ENCODE results near the gene NTM.

Gene NTM

GRCh38 chr11:131874070-131874469 is 503.7 kb downstream of the NTM start:
- DNase-seq, result no peak

DNA sequence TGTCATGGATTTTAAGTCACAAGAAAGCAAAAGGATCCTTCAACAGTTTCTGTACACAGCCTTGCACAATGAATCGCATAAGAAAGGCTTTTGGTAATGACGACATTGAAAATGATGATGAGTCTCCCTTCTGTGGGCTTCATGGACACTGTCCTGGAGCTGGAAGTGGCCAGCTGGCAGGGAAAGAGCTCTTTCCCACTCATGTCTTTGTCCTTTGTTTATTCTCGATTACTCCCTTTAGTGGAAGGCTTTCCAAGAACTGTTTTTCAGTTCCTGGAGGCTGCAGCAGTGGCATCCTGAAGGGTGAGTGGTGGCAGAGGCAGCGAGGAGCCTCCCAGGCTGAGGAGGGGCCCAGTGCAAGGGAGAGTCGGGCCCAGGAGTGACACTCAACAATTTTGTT is 505.2 kb downstream of the NTM start:
- no peak for DNase-seq

DNA sequence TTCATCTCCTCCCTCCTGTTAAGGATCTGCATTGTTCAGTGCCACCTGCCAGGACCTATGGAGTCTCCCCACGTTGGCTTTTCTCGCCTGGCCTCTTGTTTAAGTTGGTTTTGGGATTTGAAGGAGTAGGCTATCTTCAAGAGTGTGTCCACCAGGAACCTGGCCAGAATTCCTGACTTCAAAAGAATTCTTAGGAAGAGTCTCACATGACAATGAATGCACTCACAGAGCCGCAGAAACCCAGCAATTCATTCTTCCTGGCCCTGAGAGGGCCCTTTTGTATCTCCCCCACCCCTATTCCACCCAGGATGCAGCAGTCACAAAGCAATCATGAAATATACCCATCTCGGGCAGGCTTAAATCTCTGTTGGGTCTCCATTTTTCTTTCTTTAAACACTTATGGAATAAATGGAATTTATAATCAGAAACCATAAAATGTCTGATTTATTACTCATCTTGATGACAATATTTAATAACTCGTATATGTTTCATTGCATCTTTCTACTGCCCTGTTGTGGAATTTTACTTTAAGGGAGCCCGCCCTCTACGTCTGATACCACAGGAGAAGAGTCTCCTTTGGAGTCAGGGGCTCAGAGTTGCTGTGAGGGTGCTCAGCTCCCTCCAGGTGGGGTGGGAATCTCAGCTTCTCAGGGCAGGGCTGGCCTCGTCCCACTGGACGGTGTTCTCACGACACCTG is 507.0 kb downstream of the NTM start:
- DNase-seq, result peak; percentile 51

GRCh38 chr11:131880316-131880715 is 509.9 kb downstream of the NTM start:
- DNase-seq, result no peak

DNA sequence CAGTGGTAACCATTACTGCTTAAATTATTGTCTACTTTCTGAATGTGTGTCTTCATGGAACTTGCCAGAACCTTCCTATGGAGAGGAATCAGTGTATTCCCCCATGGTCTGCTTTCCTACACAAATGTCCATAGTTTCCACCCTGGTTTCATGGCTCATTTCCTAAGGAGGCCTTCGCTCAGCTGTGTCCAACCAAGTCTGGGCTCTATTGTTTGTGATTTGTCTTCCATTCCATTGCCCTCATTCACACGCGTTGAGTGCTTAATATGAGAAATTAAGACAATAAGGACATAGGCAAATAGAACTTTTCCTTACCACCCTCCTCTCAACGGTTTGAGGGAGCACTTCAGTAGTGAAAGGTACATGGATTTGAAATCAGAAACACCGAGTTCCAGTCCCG is 510.6 kb downstream of the NTM start:
- no peak for DNase-seq

DNA sequence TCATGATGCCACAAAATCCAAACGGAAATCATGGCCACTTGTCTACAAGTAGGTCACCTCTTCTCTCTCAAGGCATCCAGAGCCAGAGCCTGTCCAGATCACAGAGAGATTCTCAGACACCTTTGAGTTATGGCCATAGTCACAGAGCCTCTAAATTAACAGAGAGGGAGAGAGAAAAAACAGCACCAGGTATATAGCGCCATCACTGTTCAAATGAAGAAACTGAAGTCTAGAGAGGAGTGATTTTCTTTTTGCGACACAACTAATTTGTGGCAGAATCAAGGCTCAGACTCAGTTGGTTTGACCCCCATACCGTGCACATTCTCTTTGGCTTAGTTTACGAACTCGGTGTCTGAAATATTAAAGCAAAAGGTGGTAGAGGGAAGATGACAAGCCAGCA is 512.9 kb downstream of the NTM start:
- DNase-seq, result no peak

DNA sequence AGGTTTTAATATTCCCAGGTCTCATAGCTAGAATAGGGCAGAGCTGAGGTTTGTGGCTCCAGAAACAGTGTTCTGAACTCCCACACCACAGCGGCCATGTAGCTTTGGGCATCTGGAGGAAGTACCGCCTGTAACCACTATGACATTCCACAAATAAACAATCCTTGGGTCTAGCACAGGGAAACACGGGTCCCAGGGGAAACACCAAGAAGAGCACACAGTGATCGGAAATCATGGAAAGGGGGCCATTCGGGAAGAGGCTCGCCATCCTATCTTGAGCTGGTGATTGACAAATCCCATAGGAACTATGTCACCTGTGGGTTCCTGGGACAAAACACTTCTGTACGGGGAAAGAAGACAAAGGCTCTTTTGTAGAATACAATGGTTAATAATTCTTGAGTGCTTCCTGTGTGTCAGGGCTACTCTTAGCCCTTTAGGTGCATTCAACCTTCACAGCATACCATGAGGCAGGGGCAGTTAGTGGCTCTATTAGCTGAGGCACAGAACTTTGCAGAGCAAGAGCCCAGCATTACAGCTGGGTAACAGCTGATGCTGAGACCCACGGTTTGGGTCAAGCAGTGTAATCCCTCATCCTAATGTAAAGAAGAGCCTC is 514.2 kb downstream of the NTM start:
- no peak for DNase-seq

- DNase-seq, result no peak
Observed at GRCh38 chr11:131885431-131885830, 515.0 kb downstream of the NTM start.

GRCh38 chr11:131886201-131886600 is 515.8 kb downstream of the NTM start:
- DNase-seq, result peak; percentile 61

GRCh38 chr11:131888230-131888855 is 517.9 kb downstream of the NTM start:
- DNase-seq, result peak; percentile 95

DNA sequence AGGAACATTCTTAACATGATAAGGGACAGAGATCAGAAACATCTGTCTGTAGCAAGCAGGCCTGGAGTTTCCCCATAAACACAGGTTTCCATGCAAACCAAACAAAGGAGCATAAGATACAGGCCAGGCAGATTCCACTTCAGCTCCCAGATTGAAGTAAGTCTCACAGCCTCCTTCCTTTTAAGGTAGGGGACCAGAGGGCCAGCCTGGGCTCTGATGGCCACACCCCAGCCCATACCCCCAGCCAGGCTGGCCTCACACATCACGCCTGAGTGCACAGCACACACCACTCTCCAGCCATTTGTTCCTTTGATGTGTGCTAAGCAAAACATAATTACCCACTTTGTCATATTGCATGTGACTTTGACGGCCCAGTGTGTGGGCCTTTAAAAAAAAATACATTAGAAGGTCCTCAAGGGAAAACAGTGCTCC is 518.7 kb downstream of the NTM start:
- DNase-seq, result peak; percentile 93

GRCh38 chr11:131889760-131890581 is 519.6 kb downstream of the NTM start:
- peak; percentile 60 for DNase-seq

DNA sequence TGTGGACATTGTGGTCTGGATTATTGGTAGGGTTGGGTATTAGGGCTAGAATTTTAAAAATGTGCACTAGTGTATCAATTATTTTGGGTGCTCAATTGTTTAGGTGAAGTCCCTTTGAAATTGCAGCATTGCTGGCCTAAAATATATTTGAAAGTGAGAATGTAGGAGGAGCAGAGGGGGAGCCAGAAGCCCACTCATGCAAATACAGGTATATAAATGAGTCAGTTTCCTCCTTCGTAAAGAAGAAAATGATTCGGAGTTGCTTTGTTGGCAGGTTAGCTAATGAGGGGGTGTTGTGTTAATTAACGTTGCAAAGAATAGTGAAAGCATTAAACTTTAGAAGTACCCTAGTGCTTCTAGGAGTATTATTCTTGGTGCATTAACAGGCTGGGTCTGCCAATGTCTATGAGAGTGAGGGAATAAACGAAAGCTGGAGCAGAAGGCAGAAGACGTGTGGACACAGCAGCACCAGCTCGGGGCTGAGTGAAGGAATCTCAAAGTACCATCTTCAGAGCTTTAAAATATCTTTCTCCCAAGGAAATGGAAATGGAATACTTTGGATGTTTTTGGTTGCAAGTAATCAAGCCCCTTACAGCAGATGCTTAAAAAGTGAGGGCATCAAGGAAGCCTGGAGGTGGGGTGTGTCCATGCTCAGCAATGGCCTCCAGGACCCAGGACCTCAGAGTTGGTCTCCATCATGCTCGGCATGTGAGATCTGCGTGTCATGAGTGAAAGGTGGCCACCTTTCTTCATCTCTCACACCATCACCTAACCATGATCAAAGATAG is 522.9 kb downstream of the NTM start:
- peak; percentile 43 for DNase-seq

DNA sequence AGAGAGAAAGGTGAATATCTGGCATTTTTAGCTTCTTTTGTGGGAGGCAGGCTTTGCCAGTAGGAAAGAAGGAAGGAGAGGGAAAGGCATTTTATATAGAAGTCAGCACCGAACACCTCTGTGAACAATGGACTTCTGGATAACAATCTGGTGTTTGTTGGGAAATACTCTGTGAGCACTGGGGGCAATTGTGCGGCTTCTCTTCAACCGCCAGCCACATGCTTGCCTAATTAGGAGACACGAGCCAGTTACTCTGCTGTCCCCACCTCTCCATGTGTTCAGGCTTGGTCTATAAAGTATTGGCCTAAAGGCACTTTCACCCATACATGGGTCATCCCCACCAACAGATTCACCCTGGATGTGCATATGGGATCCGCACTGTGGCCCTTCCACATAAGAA is 523.6 kb downstream of the NTM start:
- DNase-seq, result no peak

GRCh38 chr11:131894615-131895544 is 524.5 kb downstream of the NTM start:
- no peak for DNase-seq

DNA sequence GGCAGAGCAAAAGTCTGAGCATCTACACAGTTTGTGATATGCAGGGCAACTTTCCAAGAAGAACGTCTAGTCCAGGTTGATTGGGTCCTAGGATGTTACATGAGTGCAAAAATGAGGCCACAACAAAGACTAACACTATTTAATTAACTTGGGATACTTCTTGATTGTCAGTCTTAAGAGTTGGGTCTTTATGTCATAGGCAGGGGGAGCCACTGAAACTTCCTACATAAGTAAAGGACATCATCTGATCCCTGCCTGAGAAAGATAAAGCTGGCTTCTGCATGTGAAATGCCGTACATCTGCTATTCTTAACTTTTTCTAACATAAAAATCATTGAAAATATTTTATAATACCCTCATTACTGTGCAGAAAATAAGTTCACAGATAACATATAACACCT is 525.5 kb downstream of the NTM start:
- DNase-seq, result no peak

DNA sequence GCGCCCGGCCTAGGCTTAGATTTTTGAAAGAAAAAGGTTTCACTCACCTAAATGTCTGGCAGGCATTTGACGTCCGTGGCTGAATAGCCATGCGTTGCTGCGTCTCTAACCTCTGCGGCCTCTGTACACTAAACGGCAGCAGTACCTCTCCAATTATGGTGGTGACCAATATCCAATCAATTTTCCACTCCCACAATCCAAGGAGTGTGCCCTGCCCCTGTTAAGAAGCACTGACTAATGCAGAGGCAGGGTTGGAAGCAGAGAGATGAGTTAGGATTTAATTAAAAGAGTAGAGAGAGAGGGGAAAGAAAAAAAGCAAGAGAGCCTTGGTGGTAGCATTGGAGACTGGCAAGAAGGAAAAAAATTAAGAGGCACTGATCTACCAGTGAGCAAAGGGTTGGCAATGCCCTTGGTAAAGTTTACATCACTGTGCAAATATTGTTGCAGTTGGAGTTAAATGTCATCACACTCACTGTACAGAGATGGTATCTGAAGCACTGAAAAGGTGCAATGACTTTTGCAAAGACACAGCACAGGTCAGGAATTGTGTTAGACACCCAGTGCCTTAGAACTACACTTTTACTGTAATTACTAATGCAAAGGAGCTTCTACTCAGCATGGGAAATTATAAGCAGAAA is 526.7 kb downstream of the NTM start:
- no peak for DNase-seq

- DNase-seq, result peak; percentile 75
Observed at GRCh38 chr11:131897956-131898355, 527.5 kb downstream of the NTM start.

DNA sequence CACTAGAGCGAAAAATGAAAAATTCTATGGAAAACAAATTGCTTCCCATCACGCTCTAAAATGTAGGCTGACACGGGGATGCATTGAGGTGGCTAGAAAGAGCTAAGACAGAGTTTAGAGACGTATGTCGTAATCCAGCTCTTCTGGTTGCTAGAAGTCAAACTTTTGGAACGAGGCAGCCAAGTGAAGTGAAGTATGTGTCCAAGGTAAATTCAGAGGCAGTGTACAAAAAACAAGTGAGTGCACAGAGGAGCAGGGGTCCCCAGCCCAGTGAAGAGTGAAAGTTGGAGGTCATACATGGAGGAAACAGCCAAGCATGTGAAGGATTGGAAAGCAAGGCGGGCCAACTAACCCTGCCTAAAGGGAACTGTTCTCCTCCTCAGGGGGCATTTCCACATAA is 528.5 kb downstream of the NTM start:
- DNase-seq, result no peak

DNA sequence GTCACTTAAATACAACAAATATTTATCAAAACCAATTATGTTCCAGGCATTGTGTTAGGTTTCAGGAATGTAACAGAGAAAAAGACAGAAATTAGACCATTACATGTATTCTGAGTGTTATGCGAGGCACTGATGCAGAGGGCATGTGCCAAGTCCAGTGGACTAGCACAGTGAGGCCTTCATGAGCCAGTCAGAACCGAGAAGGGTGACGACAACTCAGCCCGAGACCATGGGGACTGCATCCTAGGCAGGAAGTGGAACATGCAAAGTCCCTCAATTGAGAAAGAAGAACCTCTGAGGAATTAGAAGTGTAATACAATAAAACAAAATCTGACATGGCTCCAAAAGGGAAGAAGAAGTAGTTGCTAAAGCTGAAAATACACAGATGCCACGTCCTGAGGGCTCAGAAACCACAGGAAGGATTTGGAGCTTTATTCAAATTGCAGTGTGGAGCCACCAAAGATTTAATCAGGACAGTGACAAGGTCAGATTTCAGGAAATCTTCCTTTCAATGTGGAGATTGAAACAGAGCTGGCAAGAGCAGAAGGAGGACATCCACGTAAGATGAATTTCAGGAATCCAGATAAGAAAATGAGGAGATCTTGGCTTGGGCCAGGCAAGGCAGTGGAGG is 529.6 kb downstream of the NTM start:
- no peak for DNase-seq
